Embryonic facial prominence (tissue), 1 donor: Measurements from ENCODE around the gene NTN5.
"Not testable (repeated sequence)": the region's sequence is repeated elsewhere in the genome, so short reads cannot be mapped to it uniquely, and the experiment has no call there.

ENCODE experiments used
- DNase-seq: peaks from one replicate; pipeline ENCODE4 v3.0.0-alpha.2; 2016; ENCODE audit errors: extremely low spot score

NTN5 gene

DNA sequence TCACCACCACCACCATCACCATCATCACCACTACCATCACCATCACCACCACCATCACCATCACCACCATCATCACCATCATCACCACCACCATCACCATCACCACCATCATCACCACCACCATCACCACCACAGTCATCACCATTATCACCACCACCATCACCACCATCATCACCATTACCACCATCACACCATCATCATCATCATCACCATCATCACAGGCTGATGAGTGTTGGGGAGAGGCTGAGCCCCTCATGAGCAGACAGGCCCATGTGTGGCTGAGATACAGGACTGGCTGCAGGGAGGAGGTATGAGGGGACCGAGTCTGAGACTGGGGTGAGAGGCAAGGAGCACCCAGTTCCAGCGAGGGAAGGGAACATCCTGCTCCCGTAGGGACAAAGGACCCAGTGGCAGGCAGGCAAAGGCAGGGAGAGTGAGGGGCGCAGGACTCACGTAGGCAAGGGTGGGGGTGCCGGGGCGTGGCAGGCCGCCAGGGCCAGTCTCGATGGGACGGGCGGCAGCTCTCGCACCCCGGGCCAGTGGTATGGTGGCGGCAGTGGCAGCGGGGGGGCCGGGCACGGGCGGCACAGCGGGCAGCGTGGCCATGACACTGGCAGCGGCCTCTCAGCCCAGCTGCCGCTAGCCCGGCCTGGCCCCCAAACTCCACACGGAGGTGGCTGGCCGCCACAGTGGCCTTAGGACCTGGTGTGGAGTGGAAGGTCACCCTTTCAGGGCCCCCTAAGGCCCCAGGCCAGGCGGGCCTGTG lies 2.7 kb downstream of the NTN5 start:
- DNase-seq, result no peak

GRCh38 chr19:48668761-48669160 lies 4.1 kb downstream of the NTN5 start:
- DNase-seq, result no peak

GRCh38 chr19:48668332-48668731 lies 4.5 kb downstream of the NTN5 start:
- no peak for DNase-seq

GRCh38 chr19:48665786-48666185 lies 7.0 kb downstream of the NTN5 start:
- no peak for DNase-seq

- no peak for DNase-seq
Observed at GRCh38 chr19:48664476-48664875, 8.3 kb downstream of the NTN5 start.

DNA sequence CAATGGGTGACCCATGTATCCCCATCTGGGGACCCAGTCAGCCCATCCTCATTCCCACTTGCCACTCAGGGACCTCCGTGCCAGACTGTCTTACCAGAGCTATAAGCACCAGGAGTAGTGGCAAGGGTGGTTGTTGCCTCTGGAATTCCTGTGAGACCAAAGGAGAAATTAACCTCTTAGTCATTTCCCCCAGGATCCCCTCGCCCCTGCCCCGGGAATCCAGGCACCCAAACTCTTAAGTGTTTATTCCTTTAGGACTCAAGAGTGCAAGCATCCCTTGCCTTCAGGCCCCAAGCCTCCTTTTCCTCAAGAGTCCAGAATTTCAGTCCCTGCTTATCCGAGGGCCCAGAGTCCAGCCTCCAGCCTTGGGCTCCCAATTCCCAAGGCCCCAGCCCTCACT lies 9.2 kb downstream of the NTN5 start:
- DNase-seq, result no peak

GRCh38 chr19:48661711-48662090 lies 11.1 kb downstream of the NTN5 start:
- DNase-seq, result no peak

DNA sequence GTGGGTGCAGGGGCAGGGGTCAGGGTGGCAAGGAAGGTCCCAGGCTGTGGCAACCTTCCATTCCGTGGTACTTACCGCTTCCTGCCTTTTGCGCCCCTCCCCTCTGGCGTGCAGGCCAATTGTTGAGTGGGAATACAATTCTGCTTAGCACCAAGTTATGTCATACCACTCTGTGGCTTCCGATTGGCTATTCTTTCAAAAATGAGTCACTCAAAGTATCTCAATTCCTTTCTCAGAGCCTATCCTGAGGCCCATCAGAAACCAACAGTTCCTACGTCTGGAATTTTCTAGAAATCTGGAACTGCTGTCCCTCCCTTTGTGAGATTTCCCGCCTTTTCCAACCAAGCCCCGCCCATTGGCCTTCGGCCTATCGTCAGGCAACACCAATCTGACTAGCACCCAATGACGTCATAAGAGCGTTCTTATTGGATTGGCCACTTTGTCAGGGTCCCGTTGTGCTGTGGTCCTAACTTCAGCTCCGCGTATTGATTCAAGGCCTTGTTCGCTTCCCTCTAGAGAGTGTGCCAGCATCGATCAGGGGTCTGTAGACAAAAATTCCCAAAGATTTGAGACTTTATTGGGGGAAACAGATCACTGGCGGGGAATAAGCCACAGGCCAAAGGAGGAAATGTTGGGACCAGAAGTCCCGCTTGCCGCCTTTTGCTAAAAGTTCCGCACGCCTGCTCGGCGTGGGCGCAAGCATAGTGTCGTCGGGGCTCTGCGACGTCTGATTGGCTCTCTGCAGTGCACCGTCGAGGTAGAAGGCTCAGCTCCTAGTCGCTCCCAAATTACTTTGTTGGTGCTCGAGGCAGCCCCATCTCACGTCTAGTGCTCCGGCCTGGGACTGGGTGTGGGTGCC lies 11.7 kb downstream of the NTN5 start:
- no peak for DNase-seq

GRCh38 chr19:48659768-48660167 lies 13.0 kb downstream of the NTN5 start:
- no peak for DNase-seq

DNA sequence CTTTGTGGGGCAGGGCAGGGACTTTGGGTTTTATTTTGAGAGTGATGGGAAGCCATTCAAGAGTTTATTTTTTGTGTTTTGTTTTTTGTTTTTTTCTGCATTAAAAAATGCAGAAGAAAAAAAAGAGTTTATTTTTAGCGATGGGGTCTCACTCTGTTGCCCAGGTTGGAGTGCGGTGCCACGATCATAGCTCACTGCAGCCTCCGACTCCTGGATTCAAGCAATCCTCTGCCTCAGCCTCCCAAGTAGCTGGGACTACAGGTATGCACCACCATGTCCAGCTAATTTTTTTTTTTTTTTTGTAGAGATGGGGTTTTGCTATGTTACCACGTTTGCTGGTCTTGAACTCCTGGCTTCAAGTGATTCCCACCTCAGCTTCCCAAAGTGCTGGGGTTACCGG lies 14.3 kb downstream of the NTN5 start:
- DNase-seq, result no peak

- DNase-seq, result not testable (repeated sequence)
Observed at GRCh38 chr19:48657828-48658227, 15.0 kb downstream of the NTN5 start.

DNA sequence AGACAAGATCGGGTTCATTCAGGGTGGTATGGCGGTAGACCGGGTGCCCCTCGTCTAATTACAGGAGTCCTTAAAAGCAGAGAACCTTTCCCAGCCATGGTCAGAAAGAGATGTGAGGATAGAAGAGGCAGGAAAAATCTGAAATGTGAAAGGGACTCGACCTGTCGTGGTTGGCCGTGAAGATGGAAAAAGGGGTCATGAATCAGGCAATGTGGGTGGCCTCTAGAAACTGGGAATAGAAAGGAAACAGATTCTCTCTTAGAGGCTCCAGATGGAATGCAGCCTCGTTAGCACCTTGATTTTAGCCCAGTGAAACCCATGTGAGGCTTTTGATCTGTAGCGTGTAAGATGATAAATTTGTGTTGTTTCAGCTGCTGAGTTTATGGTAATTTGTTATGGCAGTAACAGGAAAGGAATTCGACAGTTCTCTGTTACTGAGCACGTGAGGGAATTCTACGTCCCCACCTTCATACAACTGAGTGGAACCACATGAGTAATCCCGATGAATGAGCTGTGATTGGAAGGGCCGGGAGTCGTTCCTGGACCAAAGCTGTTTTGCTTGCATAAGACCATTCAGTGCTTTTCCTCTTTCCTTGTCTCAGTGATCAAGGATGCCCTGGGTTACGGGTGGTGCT lies 15.9 kb downstream of the NTN5 start:
- peak; percentile 67 for DNase-seq

GRCh38 chr19:48654299-48655059 lies 18.3 kb downstream of the NTN5 start:
- no peak for DNase-seq

- no peak for DNase-seq
Observed at GRCh38 chr19:48651683-48652048, 21.2 kb downstream of the NTN5 start.

GRCh38 chr19:48650974-48651682 lies 21.7 kb downstream of the NTN5 start:
- no peak for DNase-seq

- peak; percentile 3 for DNase-seq
Observed at GRCh38 chr19:48648134-48648533, 24.7 kb downstream of the NTN5 start.

DNA sequence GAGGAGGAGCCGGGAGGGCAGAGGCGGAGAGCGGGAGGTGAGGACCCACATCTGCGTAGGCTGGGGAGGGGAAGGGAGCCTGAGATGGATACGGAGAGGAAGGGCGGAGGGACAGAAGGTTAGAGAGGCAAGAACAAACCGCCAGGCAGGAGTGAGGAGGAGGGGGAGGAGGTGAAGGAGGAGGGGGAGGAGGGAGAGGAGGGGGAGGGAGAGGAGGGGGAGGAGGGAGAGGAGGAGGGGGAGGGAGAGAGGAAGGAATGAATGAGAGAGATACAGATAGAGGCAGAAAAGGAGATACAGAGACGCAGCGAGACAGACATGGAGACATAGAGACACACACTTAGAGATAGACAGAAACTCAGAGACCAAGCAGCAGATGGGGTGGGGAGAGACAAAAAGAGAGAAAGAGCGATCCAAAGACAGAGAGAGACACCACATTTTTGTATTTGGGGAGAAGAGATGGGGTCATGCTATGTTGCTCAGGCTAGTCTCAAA lies 26.0 kb downstream of the NTN5 start:
- peak; percentile 5 for DNase-seq

- DNase-seq, result peak; percentile 85
Observed at GRCh38 chr19:48646001-48646721, 26.7 kb downstream of the NTN5 start, which contains the start of gene CA11. CA11 (minus strand) TSS chr19:48646187; CDS start chr19:48645632, 555 bp downstream.

GRCh38 chr19:48645620-48646000 lies 27.2 kb downstream of the NTN5 start:
- no peak for DNase-seq
